ENCODE data around the gene CELF5.

GRCh38 chr19:3343619-3344502 is 119.4 kb downstream of the CELF5 start:
- TF ChIP-seq STAT1 (IDR thresholded peaks at IDR 0.05; ENCODE audit: unreplicated experiment) = no peak
- TF ChIP-seq CTCF (conservative IDR thresholded peaks at IDR 0.05; ENCODE audit: low read depth in 2 of 2) = no peak
- no peak for TF ChIP-seq EZH2 (IDR thresholded peaks at IDR 0.05; ENCODE audit: low read depth, unreplicated experiment)
- no peak for TF ChIP-seq ETS1 (IDR thresholded peaks at IDR 0.05)
- TF ChIP-seq CREB1 (CRISPR knock-in tag; IDR thresholded peaks at IDR 0.05; ENCODE audit: low read depth) = no peak
- TF ChIP-seq REST (IDR thresholded peaks at IDR 0.05; ENCODE audit: unreplicated experiment) = no peak

All from GM23338 (cell line).